HG03571 (cell line): ENCODE measurements around the gene ZPR1.

Experiments used
- ATAC-seq: cut with Tn5 transposase; IDR thresholded peaks from one replicate; pipeline ENCODE4 v1.9.1; 2021; ENCODE audit not compliant: unreplicated experiment

ZPR1 gene

GRCh38 chr11:116792869-116793771 is 5.3 kb upstream of the ZPR1 start:
- no peak for ATAC-seq

GRCh38 chr11:116792144-116792868 is 4.5 kb upstream of the ZPR1 start:
- no peak for ATAC-seq

DNA sequence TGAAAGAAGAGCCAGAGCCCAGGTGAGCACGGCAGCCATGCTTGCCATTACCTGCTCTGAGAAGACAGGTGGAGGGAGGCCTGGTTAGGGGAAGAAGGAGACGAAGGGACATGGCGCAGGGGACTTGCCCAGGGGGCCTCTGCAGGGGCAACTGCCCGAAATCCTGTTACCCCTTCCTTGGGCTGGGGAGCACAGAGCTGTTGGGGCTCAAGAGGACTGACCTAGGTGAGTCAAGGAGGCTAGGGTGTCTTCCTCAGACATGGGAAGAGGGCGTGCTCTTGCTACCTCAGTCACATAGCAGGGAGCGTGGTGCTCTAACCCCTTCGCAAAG is 4.0 kb upstream of the ZPR1 start, which contains the start of gene APOA5:
TSS of gene APOA5 (minus strand) at position 67 of the 331 bp plus-strand sequence. CDS start at position 48, 19 bp downstream.
- ATAC-seq, result no peak

- ATAC-seq, result no peak
Observed at GRCh38 chr11:116791002-116791812, 3.4 kb upstream of the ZPR1 start.

DNA sequence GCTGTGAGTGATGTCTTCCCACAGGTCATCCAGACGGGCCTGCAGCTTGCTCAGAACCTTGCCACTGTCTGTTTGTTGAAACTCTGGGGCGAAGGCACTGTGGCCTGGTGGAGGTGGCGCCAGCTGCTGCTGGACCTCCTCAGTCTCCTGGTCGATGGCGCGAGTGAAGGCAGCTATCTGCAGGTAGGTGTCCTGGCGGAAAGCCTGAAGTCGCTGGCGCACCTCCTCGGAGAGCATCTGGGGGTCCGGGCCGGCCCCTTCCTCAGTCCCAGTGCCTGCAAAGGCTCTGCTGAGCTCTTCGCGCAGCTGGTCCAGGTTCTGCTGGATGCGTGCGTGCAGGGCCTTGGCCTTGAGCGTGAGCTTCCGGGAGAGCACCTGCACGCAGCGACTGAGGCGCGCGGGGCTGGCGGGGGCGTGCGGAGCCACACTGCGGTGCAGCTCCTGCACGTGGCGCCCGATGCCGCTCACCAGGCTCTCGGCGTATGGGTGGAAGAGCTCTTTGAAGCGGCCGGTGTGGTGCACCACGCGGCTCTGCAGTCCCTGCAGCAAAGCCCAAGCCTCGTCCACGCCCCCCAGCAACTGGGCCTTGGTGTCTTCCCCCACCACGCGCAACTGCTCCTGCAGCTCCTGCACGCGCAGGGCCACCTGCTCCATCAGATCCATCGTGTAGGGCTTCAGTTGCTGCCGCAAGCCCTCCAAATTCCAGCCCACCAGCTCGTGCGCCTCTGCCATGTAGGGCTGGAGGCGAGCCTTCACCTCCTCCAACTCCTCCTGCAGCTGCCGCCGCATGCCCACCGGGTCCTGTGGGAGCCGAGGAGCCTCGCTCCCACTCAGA is 2.6 kb upstream of the ZPR1 start:
- ATAC-seq, result no peak

DNA sequence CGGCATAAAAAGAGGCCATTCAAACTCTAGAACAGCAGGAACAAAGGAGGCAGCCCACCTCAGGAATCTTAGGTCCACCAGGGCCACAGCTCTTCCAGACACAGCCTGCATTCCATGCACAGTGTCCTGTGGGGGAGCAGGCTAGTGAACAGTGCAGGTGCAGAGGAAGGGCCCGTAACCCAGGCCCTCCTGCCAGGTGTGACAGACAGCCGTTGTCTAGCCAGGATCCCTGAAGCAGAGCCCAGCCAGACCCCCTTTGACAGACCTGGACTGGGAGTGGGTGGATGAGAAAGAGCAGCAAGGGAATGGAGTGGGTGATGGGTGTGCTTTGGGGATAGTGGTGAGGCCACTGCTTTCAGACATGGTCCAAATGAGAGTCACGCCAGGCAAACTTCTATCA is 1.2 kb upstream of the ZPR1 start:
- no peak for ATAC-seq

DNA sequence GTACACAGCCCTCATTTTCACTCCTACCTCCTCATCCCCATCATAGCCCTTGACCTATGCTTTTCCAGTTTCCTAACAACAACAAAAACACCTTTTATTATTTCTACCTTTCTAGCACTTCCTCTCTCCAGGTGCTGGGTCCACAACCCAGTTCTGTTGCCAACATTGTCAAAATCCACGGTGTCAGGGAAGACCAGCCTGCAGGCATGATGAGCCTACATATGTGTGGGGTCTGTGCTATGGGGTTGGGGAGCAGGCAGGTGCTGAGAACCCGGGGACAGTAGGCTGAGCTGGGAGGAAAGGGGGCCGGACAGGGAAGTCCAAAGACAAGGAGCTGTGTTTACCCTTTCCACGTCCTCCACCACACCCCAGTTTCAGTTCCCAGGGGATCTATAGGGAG is 711 bp upstream of the ZPR1 start:
- ATAC-seq, result no peak

DNA sequence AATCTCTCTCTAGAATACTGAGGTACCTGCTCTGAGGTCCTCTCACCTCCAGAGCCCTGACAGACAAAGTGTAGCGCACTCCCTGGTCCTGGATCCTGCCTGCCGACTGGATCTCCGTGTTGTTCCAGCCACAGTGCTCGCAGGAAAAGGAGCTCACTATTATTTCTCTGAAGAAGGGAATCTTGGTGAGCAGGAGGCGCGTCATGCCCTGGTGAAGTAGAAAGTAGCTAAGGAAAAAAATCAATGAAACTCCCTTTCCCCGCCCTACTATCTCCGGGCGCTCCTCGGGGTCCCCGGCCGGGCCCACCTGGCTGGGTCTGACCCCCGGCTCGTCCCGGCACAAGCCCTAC is 412 bp downstream of the ZPR1 start:
- peak; percentile 8 for ATAC-seq

GRCh38 chr11:116786966-116787365 is 857 bp downstream of the ZPR1 start:
- ATAC-seq, result no peak

- no peak for ATAC-seq
Observed at GRCh38 chr11:116786326-116786725, 1.5 kb downstream of the ZPR1 start.

DNA sequence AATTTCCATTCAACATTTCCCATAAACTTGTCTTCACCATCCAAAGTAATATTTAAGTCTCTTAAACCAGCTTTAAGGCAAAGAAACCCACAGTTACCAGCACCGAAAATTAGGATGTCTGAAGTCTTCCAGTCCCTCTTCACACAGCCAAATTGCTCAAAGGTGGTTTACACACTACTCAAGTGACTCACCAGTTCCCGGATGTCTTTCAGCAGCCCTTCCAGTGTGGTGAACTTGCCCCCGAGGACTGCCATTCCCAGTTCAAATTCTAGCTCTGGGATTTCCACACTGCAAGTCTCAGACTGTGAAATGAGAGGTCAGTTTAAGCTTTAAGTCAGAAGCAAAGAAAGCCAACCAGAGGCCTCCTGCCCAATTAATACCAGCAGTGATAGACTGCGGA is 5.1 kb downstream of the ZPR1 start:
- ATAC-seq, result no peak

GRCh38 chr11:116778556-116778955 is 9.3 kb downstream of the ZPR1 start:
- no peak for ATAC-seq

- ATAC-seq, result no peak
Observed at GRCh38 chr11:116777056-116777455, 10.8 kb downstream of the ZPR1 start.

DNA sequence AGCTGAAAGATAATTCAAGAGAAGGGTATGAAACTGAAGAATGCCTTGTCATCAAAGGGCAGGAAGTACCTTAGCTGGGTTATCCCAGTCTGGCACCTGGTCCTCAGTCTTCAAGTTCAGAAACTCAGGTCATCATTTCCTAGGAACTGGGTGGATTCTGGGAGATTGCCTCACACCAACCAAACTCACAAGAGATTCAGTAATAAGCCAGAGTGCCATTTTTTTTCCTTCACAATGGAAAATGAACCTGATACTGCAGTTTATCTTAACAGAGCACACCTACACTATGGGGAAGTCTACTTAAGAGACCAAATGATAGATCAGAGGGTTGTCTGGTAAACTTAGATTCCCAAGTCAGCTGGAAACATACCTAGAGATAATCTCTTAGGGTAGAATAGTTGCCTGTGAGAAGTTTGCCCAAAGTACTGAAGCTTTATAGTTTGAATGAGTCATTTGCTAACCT is 11.3 kb downstream of the ZPR1 start:
- no peak for ATAC-seq

- ATAC-seq, result no peak
Observed at GRCh38 chr11:116775975-116776374, 11.8 kb downstream of the ZPR1 start.

GRCh38 chr11:116774661-116775060 is 13.2 kb downstream of the ZPR1 start:
- no peak for ATAC-seq

- ATAC-seq, result peak; percentile 12
Observed at GRCh38 chr11:116773203-116774097, 14.4 kb downstream of the ZPR1 start.

- ATAC-seq, result peak; percentile 82
Observed at GRCh38 chr11:116772443-116773202, 15.2 kb downstream of the ZPR1 start, which contains the start of gene BUD13. Gene BUD13, minus strand, starts transcription at chr11:116772987. Its CDS starts 23 bp downstream, at chr11:116772964.

DNA sequence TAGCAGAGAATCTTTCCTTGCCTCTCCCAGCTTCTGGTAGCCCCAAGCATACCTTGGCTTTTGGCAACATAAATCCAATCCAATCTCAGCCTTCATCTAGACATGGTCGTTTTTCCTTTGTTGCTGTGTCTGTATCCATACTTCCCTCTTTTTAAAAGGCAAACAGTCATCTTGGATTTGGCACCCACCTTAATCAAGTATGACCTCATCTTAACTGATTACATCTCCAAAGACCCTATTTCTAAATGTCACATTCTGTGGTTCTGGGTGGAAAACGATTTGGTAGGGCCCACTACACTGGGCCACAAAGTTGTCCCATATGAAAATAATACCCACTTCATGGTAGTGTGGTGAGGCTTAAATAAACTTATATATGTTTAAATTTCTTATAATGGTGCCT is 15.9 kb downstream of the ZPR1 start:
- no peak for ATAC-seq
